Measurements from ENCODE around the gene NDUFS4.

- TF ChIP-seq EZH2phosphoT487 (IDR thresholded peaks at IDR 0.05; ENCODE audit: insufficient read depth, low read depth): no peak
- no peak for TF ChIP-seq EZH2 (IDR thresholded peaks at IDR 0.05; ENCODE audit: insufficient read depth, poor library complexity, severe bottlenecking)
These were observed 153.7 kb downstream of the NDUFS4 start for GRCh38 chr5:53713978-53714666.
